ENCODE data around the gene PCDH9.

GRCh38 chr13:66266761-66267160 lies 963.4 kb downstream of the PCDH9 start:
- TF ChIP-seq CTCF (IDR thresholded peaks at IDR 0.05), result no peak
- no peak for TF ChIP-seq POLR2AphosphoS5 (IDR thresholded peaks at IDR 0.05)
- TF ChIP-seq POLR2A (IDR thresholded peaks at IDR 0.05), result no peak
